ENCODE data around the gene ZBED2.

DNA sequence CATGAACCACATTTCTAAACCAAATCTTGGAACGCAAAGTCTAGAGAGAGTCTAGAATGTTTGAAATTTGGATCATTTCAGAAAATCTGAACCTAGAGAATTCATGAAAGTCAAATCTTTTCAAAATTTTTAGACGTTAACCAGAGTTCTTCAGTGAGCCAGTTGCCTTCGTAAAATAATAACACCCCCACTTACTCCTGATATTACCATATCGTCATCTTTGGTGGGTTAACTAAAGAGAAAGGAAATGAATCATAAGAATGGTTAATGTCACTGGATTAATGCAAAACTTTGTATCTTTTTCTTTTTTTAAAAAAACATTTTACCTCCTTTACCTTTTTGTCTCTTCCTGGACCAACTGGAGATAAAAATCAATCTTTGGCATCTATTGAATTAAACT is 1.2 kb upstream of the ZBED2 start:
- TF ChIP-seq POLR2AphosphoS5 (IDR thresholded peaks at IDR 0.05; ENCODE audit: borderline replicate concordance, low read depth, low read length) (no peak), EZH2 (IDR thresholded peaks at IDR 0.05) (no peak), FOXP2 (optimal IDR thresholded peaks at IDR 0.05; ENCODE audit: control extremely low read depth, extremely low read length, insufficient read depth) (no peak)
